Measurements from ENCODE around the gene CCSER1. TPM values are rescaled to one million over a fixed set of nuclear protein-coding genes. Genes with fewer than 3 reads are reported as not detected.

Gene CCSER1
- total and polyA plus RNA-seq, 2 experiments from 2014 or later = 2.9 to 3.4 TPM

DNA sequence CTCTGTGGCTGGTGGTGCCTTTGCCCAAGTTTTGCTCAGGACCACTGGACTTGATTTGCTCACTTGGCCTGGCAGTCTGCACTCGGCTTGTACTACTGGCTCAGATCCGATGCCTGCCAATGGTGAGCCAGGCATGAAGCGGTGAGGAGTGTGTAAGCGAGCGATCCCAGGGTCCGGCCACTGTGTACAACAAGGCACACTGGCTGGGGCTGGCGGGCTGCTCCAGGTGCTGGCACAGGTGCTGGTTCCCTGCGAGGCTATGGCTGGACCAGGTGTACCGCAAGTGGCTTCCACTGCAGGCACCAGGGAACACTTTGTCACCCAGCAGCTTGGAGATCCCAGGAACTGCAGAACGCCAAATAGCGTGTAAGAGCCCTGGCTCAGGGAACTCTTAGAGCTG is 329.7 kb downstream of the CCSER1 start (continued):
- TF ChIP-seq, protein P1, sequence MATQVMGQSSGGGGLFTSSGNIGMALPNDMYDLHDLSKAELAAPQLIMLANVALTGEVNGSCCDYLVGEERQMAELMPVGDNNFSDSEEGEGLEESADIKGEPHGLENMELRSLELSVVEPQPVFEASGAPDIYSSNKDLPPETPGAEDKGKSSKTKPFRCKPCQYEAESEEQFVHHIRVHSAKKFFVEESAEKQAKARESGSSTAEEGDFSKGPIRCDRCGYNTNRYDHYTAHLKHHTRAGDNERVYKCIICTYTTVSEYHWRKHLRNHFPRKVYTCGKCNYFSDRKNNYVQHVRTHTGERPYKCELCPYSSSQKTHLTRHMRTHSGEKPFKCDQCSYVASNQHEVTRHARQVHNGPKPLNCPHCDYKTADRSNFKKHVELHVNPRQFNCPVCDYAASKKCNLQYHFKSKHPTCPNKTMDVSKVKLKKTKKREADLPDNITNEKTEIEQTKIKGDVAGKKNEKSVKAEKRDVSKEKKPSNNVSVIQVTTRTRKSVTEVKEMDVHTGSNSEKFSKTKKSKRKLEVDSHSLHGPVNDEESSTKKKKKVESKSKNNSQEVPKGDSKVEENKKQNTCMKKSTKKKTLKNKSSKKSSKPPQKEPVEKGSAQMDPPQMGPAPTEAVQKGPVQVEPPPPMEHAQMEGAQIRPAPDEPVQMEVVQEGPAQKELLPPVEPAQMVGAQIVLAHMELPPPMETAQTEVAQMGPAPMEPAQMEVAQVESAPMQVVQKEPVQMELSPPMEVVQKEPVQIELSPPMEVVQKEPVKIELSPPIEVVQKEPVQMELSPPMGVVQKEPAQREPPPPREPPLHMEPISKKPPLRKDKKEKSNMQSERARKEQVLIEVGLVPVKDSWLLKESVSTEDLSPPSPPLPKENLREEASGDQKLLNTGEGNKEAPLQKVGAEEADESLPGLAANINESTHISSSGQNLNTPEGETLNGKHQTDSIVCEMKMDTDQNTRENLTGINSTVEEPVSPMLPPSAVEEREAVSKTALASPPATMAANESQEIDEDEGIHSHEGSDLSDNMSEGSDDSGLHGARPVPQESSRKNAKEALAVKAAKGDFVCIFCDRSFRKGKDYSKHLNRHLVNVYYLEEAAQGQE (IDR thresholded peaks at IDR 0.05; ENCODE audit: unreplicated experiment) = no peak
- TF ChIP-seq POLR2AphosphoS5 (IDR thresholded peaks at IDR 0.05; ENCODE audit: low read depth) (no peak), NANOG (IDR thresholded peaks at IDR 0.05; ENCODE audit: borderline replicate concordance) (no peak)

- Histone ChIP-seq H3K27ac (ENCODE audit: low read depth) (no peak overlapping the region), H3K4me1 (ENCODE audit: insufficient read depth) (no peaks in the 10 kb centered on the region), H3K36me3 (ENCODE audit: insufficient read depth) (no peaks in the 10 kb centered on the region; the same call in 1 of the 2 replicates), H3K27me3 (ENCODE audit: insufficient read depth) (no peaks in the 10 kb centered on the region), H3K4me2 (no peak overlapping the region), H3F3A (replicated peaks; ENCODE audit: low read depth) (no peaks in the 10 kb centered on the region), H3K79me2 (replicated peaks; ENCODE audit: insufficient read depth) (no peaks in the 10 kb centered on the region), H4K20me1 (replicated peaks; ENCODE audit: insufficient read depth) (no peaks in the 10 kb centered on the region), H3K4me3 (no peak overlapping the region), H2AFZ (no peak overlapping the region), H3K9me2 (ENCODE audit: insufficient read depth) (peaks cover 14% of the 10 kb centered on the region)
- DNase-seq (ENCODE audit: low spot score) (no peak), ATAC-seq (no peak)
- H3K36me3 Mint-ChIP-seq (ENCODE audit: low read depth) = peaks cover 25% of the 10 kb centered on the region
- H3K27ac Mint-ChIP-seq = no peak overlapping the region
- peaks cover 31% of the 10 kb centered on the region for H3K9me3 Mint-ChIP-seq
- H3K27me3 Mint-ChIP-seq (ENCODE audit: insufficient read depth, low read depth, poor library complexity) = no peaks in the 10 kb centered on the region
- no peak overlapping the region for H3K4me3 Mint-ChIP-seq
- H3K4me1 Mint-ChIP-seq = no peaks in the 10 kb centered on the region
- TF ChIP-seq NANOG (IDR thresholded peaks at IDR 0.05; ENCODE audit: borderline replicate concordance) = no peak
- TF ChIP-seq JUNB (IDR thresholded peaks at IDR 0.05; ENCODE audit: unreplicated experiment) = no peak
- no peak for TF ChIP-seq CTCF (conservative IDR thresholded peaks at IDR 0.05; ENCODE audit: low read depth in 2 of 2)
- TF ChIP-seq EZH2phosphoT487 (IDR thresholded peaks at IDR 0.05; ENCODE audit: unreplicated experiment) = no peak
- TF ChIP-seq ETS1 (IDR thresholded peaks at IDR 0.05) = no peak
- TF ChIP-seq ZNF114 (CRISPR knock-in tag; IDR thresholded peaks at IDR 0.05) = no peak
- no peak for TF ChIP-seq EZH2 (IDR thresholded peaks at IDR 0.05; ENCODE audit: low read depth, unreplicated experiment)
- no peak for TF ChIP-seq ZNF331 (CRISPR knock-in tag; IDR thresholded peaks at IDR 0.05; ENCODE audit: low read depth)
- TF ChIP-seq, protein P1 (IDR thresholded peaks at IDR 0.05; ENCODE audit: unreplicated experiment) = no peak
- no peak for TF ChIP-seq CREB1 (CRISPR knock-in tag; IDR thresholded peaks at IDR 0.05; ENCODE audit: low read depth)
- no peak for TF ChIP-seq STAT1 (IDR thresholded peaks at IDR 0.05; ENCODE audit: unreplicated experiment)
- no peak for TF ChIP-seq POLR2AphosphoS5 (IDR thresholded peaks at IDR 0.05; ENCODE audit: low read depth)
Observed at GRCh38 chr4:90457817-90458216, 330.6 kb downstream of the CCSER1 start.
